SK-N-SH (cell line): ENCODE data around the gene YDJC. TPM values are rescaled to one million over a fixed set of nuclear protein-coding genes. Genes with fewer than 3 reads are reported as not detected.

Experiments used
- CTCF ChIA-PET: fragments of 300-600, 350-600 bp; formaldehyde crosslinking; extraction: SDS; loops from one replicate; lab custom pipeline; 2021; lab: Yijun Ruan, JAX
- POLR2A ChIA-PET: fragments of 350-600 bp; sonication (Branson Sonifier 250); formaldehyde crosslinking; extraction: SDS; loops from one replicate; lab custom pipeline; 2020; ENCODE audit warnings: antibody characterized with exemption, inconsistent platforms; lab: Yijun Ruan, JAX
- DNase-seq: peaks from one replicate; pipeline ENCODE4 v3.0.0; 2012
- H2AFZ ChIP-seq: fragments of 200-600 bp; sonication (generic); 2 replicates; pipeline ENCODE4 v1.8.1; 2016; ENCODE audit warnings: antibody characterized with exemption, mild to moderate bottlenecking, low read depth
- H3F3A ChIP-seq: fragments of 200-600 bp; sonication (generic); replicated peaks from 2 replicates; pipeline ENCODE3; 2016; ENCODE audit warnings: antibody characterized with exemption, mild to moderate bottlenecking; ENCODE audit not compliant: insufficient read depth
- H3K27ac ChIP-seq, 2 experiments: fragments of 200-500 bp in 1 of 2; fragments of 200-600 bp in 1 of 2; sonication (Bioruptor generic) in 1 of 2; sonication (generic), shearing (Covaris generic) in 1 of 2; 2 replicates each; pipeline versions ENCODE4 v1.5.1 to v1.6.1; 2014 to 2016; ENCODE audit warnings: low read depth in 2 of 2, inconsistent platforms in 1 of 2, low read length in 1 of 2, mild to moderate bottlenecking in 1 of 2, mixed read lengths in 1 of 2
- H3K27me3 ChIP-seq: fragments of 200-600 bp; sonication (generic), shearing (Covaris generic); 2 replicates; pipeline ENCODE4 v1.6.1; 2016; ENCODE audit warnings: mixed run types; ENCODE audit not compliant: insufficient read depth
- H3K36me3 ChIP-seq, 2 experiments: fragments of 200-500 bp in 1 of 2; fragments of 200-600 bp in 1 of 2; sonication (Bioruptor generic) in 1 of 2; sonication (generic) in 1 of 2; replicated peaks in 1 of 2; 2 replicates each; pipeline versions ENCODE3 to v1.5.1; 2014 to 2016; ENCODE audit warnings: low read length in 1 of 2, mild to moderate bottlenecking in 1 of 2; ENCODE audit not compliant: insufficient read depth in 2 of 2, control insufficient read depth in 1 of 2
- H3K4me1 ChIP-seq, 2 experiments: fragments of 200-500 bp in 1 of 2; fragments of 200-600 bp in 1 of 2; sonication (Bioruptor generic) in 1 of 2; sonication (generic), shearing (Covaris generic) in 1 of 2; 2 replicates each; pipeline versions ENCODE4 v1.5.1 to v1.6.1; 2014 to 2016; ENCODE audit warnings: low read depth in 1 of 2, low read length in 1 of 2, mixed run types in 1 of 2; ENCODE audit not compliant: insufficient read depth in 2 of 2, control insufficient read depth in 1 of 2
- H3K4me2 ChIP-seq: fragments of 200-600 bp; sonication (generic), shearing (Covaris generic); 2 replicates; pipeline ENCODE4 v1.6.1; 2017; ENCODE audit warnings: mixed run types
- H3K4me3 ChIP-seq, 2 experiments: fragments of 200-500 bp in 1 of 2; fragments of 200-600 bp in 1 of 2; sonication (Bioruptor generic) in 1 of 2; sonication (generic), shearing (Covaris generic) in 1 of 2; 2 replicates each; pipeline versions ENCODE4 v1.5.1 to v1.8.1; 2014 to 2016; ENCODE audit warnings: low read depth in 2 of 2, inconsistent platforms in 1 of 2, low read length in 1 of 2, mild to moderate bottlenecking in 1 of 2, mixed read lengths in 1 of 2, moderate library complexity in 1 of 2
- H3K79me2 ChIP-seq: fragments of 200-600 bp; sonication (generic); 2 replicates; pipeline ENCODE4 v1.8.1; 2017; ENCODE audit warnings: mild to moderate bottlenecking; ENCODE audit not compliant: insufficient read depth
- H3K9ac ChIP-seq: fragments of 200-600 bp; sonication (generic); 2 replicates; pipeline ENCODE4 v1.6.1; 2017; ENCODE audit warnings: mixed run types
- H3K9me2 ChIP-seq: fragments of 200-600 bp; sonication (generic); 2 replicates; pipeline ENCODE4 v1.6.1; 2017; ENCODE audit warnings: mixed run types
- H3K9me3 ChIP-seq: fragments of 200-600 bp; sonication (generic); 2 replicates; pipeline ENCODE4 v1.6.1; 2017; ENCODE audit warnings: mixed run types, mild to moderate bottlenecking, moderate library complexity
- H4K20me1 ChIP-seq: fragments of 200-600 bp; sonication (generic); 2 replicates; pipeline ENCODE4 v1.6.1; 2017; ENCODE audit warnings: mild to moderate bottlenecking, mixed run types; ENCODE audit not compliant: insufficient read depth
- CHD2 ChIP-seq: fragments of 150-350 bp; IDR thresholded peaks from 2 replicates; pipeline ENCODE4 v1.6.1; 2018; ENCODE audit warnings: low read length; ENCODE audit not compliant: partially characterized antibody
- CTCF ChIP-seq: fragments of 200-600 bp; sonication (generic); IDR thresholded peaks from 2 replicates; pipeline ENCODE4 v1.6.1; 2017; ENCODE audit warnings: antibody characterized with exemption, mild to moderate bottlenecking, moderate library complexity
- EP300 ChIP-seq, 2 experiments: IDR thresholded peaks; 2 replicates each; pipeline versions ENCODE4 v1.4.0 to v1.6.1; 2012; ENCODE audit warnings: borderline replicate concordance in 1 of 2, low read depth in 1 of 2, low read length in 1 of 2
- FOXJ3 ChIP-seq: sonication (generic); formaldehyde crosslinking; IDR thresholded peaks from 2 replicates; pipeline ENCODE4 v1.5.1; 2020; ENCODE audit warnings: mild to moderate bottlenecking, missing genetic modification reagents
- GABPA ChIP-seq: IDR thresholded peaks from 2 replicates; pipeline ENCODE4 v1.4.0; 2012; ENCODE audit warnings: low read depth, mild to moderate bottlenecking
- GATA2 ChIP-seq: sonication (generic); formaldehyde crosslinking; IDR thresholded peaks from 2 replicates; pipeline ENCODE4 v1.5.0; 2020; ENCODE audit warnings: mild to moderate bottlenecking, missing genetic modification reagents
- JUND ChIP-seq: IDR thresholded peaks from 2 replicates; pipeline ENCODE4 v1.4.0; 2012
- MXI1 ChIP-seq: IDR thresholded peaks from 2 replicates; pipeline ENCODE4 v1.6.1; 2012; ENCODE audit warnings: mild to moderate bottlenecking, low read depth, low read length, improper control_type of control experiment
- NFIC ChIP-seq: IDR thresholded peaks from 2 replicates; pipeline ENCODE4 v1.4.0; 2012; ENCODE audit warnings: borderline replicate concordance
- NRF1 ChIP-seq: IDR thresholded peaks from 2 replicates; pipeline ENCODE4 v1.6.1; 2012; ENCODE audit warnings: low read depth, mild to moderate bottlenecking, low read length
- PBX3 ChIP-seq: IDR thresholded peaks from 2 replicates; pipeline ENCODE4; 2012
- POLR2AphosphoS5 ChIP-seq: IDR thresholded peaks from 2 replicates; pipeline ENCODE4 v1.6.1; 2012; ENCODE audit warnings: low read depth, low read length
- RAD21 ChIP-seq: IDR thresholded peaks from 2 replicates; pipeline ENCODE4 v1.6.1; 2012; ENCODE audit warnings: mild to moderate bottlenecking, low read length
- REST ChIP-seq: IDR thresholded peaks from 2 replicates; pipeline ENCODE4 v1.6.1; 2012; ENCODE audit warnings: mild to moderate bottlenecking, low read depth, low read length, moderate library complexity
- RFX5 ChIP-seq: IDR thresholded peaks from 2 replicates; pipeline ENCODE4 v1.6.1; 2012; ENCODE audit warnings: mild to moderate bottlenecking, improper control_type of control experiment, low read length
- TAF1 ChIP-seq: IDR thresholded peaks from 2 replicates; pipeline ENCODE4 v1.6.1; 2012; ENCODE audit warnings: low read depth, mild to moderate bottlenecking, low read length, moderate library complexity, borderline replicate concordance
- TCF12 ChIP-seq: IDR thresholded peaks from 2 replicates; pipeline ENCODE4 v1.4.0; 2012
- TEAD4 ChIP-seq: IDR thresholded peaks from 2 replicates; pipeline ENCODE4 v1.4.0; 2012; ENCODE audit warnings: mild to moderate bottlenecking, borderline replicate concordance; ENCODE audit not compliant: insufficient read depth
- USF1 ChIP-seq: IDR thresholded peaks from 2 replicates; pipeline ENCODE4 v1.4.0; 2012; ENCODE audit warnings: low read depth, borderline replicate concordance
- USF2 ChIP-seq: fragments of 150-350 bp; IDR thresholded peaks from 2 replicates; pipeline ENCODE4 v1.6.1; 2017; ENCODE audit warnings: antibody characterized with exemption, low read length, low read depth, borderline replicate concordance
- YY1 ChIP-seq: IDR thresholded peaks from 2 replicates; pipeline ENCODE4 v1.4.0; 2012; ENCODE audit warnings: low read depth, mild to moderate bottlenecking
- WGBS: methylation state at CpG from one replicate; pipeline ENCODE4 v1.1.6; 2017; ENCODE audit warnings: low lambda C conversion rate; 5-methylcytosine and 5-hydroxymethylcytosine counted together
- polyA plus RNA-seq, 3 experiments: library from polyadenylated mRNA; depleted of rRNA; stranded (reverse); fragments of >200 nt; gene quantifications; 2 replicates each; pipeline ENCODE4 v1.2.3, GENCODE V29; 2012

YDJC gene
- polyA plus RNA-seq, 1 of the 3 experiments (the other 2 are of a cell fraction): 37.4 TPM

GRCh38 chr22:21652547-21653545 lies 23.0 kb upstream of the YDJC start (continued):
- no peak for TF ChIP-seq REST
- TF ChIP-seq NFIC: no peak
- no peak for TF ChIP-seq USF2
- TF ChIP-seq, all 33 proteins: peak for 0

GRCh38 chr22:21652010-21652546 lies 22.3 kb upstream of the YDJC start:
- DNase-seq: peak; percentile 93
- H3K4me2 ChIP-seq: peak overlapping the region; percentile 100
- ChIA-PET POLR2A (interaction anchor here (1.0 to 2.0 kb wide), 3 partner anchors 9 to 14 kb away, joined by 3 to 9 read pairs (median 6); partner anchors contain the start of genes PPIL2 and SDF2L1), CTCF (interaction anchor here (0.9 to 3.8 kb wide), 3 partner anchors 9 to 23 kb away, joined by 4 to 23 read pairs (median 4); partner anchors contain the start of genes SDF2L1 and YDJC)
- H2AFZ ChIP-seq: peak overlapping the region; percentile 98
- H3K4me1 ChIP-seq: peaks cover 8 to 16% of the 10 kb centered on the region in 2 experiments; a peak in 2 of 4 replicates
- 0% methylated on average over 35 of the region's 44 CpGs for WGBS
- H3K4me3 ChIP-seq: peak overlapping the region; percentile 71 to 95
- H3K9me3 ChIP-seq: no peaks in the 10 kb centered on the region
- H3K27me3 ChIP-seq: no peaks in the 10 kb centered on the region
- H3K27ac ChIP-seq: peak overlapping the region; percentile 63 to 67
- H3F3A ChIP-seq: peaks cover 13% of the 10 kb centered on the region
- H4K20me1 ChIP-seq: no peaks in the 10 kb centered on the region
- peaks cover 0 to 8% of the 10 kb centered on the region in 2 experiments for H3K36me3 ChIP-seq
- H3K9ac ChIP-seq: peak overlapping the region; percentile 83
- no peaks in the 10 kb centered on the region for H3K9me2 ChIP-seq
- H3K79me2 ChIP-seq: peaks cover 15% of the 10 kb centered on the region
- TF ChIP-seq CTCF (no peak), RAD21 (no peak), GABPA (no peak), JUND (no peak), USF1 (no peak), FOXJ3 (no peak), TEAD4 (no peak), MXI1 (peak; percentile 96), CHD2 (no peak), POLR2AphosphoS5 (peak; percentile 27; the same call in 1 of the 2 replicates), RFX5 (peak; percentile 82), YY1 (peak; percentile 85), EP300 (IDR thresholded peaks at IDR 0.05; ENCODE audit: borderline replicate concordance in 1 of 2, low read depth in 1 of 2, low read length in 1 of 2) (no peak), GATA2 (CRISPR knock-in tag) (no peak), TAF1 (peak; percentile 38; the same call in 1 of the 2 replicates), TCF12 (no peak), PBX3 (peak; percentile 34; the same call in 1 of the 2 replicates), NFIC (no peak), NRF1 (peak; percentile 30; the same call in 1 of the 2 replicates)
